Spleen (tissue), 7 donors: ENCODE data around the gene ZNF784.

ENCODE experiments used
- POLR2A ChIP-seq, 3 donors: fragments of 450-650 bp; IDR thresholded peaks; one replicate each; pipeline ENCODE4 v1.5.1; 2017; ENCODE audit warnings: antibody characterized with exemption in 3 of 3, mild to moderate bottlenecking in 1 of 3
- POLR2AphosphoS5 ChIP-seq, 3 donors: sonication (generic); formaldehyde crosslinking; IDR thresholded peaks; one replicate each; pipeline ENCODE4 v1.5.1; 2017; ENCODE audit warnings: antibody characterized with exemption in 3 of 3
- TF ChIP-seq, protein P1 (sequence below), 11 experiments: fragments of 200-600 bp in 7 of 11; fragments of 450-650 bp in 4 of 11; sonication (generic) in 4 of 11; IDR thresholded peaks in 8 of 11; conservative IDR thresholded peaks in 3 of 11; 1 replicate in 7 of 11; 2 replicates in 4 of 11; pipeline versions ENCODE4 v1.4.0 to v1.8.0; 2016 to 2021; ENCODE audit warnings: antibody characterized with exemption in 11 of 11, inconsistent platforms in 4 of 11, mild to moderate bottlenecking in 1 of 11
- donor health status: DM: no; HTN: no; CAD: no; lungs with moderate emphysema.
- donor health status: DM: no; HTN: no; CAD: no.
- donor health status: DM: no; HTN: no; CAD: no.

DNA sequence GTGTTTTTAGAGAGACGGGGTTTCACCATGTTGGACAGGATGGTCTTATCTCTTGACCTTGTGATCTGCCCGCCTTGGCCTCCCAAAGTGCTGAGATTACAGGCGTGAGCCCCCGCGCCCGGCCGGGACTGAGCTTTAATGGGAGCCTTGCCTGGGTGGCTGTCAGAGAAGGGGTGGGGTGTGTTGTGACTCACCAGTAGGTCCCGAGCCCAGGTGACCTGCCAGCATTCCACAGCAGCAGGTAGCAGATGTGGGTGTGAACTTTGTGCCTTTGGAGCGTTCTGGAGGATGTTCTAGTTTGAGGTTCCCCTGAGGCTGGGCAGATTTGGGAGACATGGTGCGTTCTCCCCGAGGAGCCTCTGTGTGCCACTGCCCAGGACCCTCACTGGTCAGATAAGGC is 43.6 kb upstream of the ZNF784 start:
- TF ChIP-seq, protein P1, sequence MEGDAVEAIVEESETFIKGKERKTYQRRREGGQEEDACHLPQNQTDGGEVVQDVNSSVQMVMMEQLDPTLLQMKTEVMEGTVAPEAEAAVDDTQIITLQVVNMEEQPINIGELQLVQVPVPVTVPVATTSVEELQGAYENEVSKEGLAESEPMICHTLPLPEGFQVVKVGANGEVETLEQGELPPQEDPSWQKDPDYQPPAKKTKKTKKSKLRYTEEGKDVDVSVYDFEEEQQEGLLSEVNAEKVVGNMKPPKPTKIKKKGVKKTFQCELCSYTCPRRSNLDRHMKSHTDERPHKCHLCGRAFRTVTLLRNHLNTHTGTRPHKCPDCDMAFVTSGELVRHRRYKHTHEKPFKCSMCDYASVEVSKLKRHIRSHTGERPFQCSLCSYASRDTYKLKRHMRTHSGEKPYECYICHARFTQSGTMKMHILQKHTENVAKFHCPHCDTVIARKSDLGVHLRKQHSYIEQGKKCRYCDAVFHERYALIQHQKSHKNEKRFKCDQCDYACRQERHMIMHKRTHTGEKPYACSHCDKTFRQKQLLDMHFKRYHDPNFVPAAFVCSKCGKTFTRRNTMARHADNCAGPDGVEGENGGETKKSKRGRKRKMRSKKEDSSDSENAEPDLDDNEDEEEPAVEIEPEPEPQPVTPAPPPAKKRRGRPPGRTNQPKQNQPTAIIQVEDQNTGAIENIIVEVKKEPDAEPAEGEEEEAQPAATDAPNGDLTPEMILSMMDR (IDR thresholded peaks at IDR 0.05 in 8 of 11, conservative IDR thresholded peaks at IDR 0.05 in 3 of 11) = no peak
- TF ChIP-seq POLR2A (IDR thresholded peaks at IDR 0.05) = no peak
- no peak for TF ChIP-seq POLR2AphosphoS5 (IDR thresholded peaks at IDR 0.05)
